HG02678 (cell line): ENCODE results near the gene BAZ1A.

ENCODE experiments used
- ATAC-seq: cut with Tn5 transposase; IDR thresholded peaks from one replicate; pipeline ENCODE4 v1.9.1; 2021; ENCODE audit warnings: mild to moderate bottlenecking, moderate library complexity; ENCODE audit not compliant: unreplicated experiment

The BAZ1A gene, protein sequence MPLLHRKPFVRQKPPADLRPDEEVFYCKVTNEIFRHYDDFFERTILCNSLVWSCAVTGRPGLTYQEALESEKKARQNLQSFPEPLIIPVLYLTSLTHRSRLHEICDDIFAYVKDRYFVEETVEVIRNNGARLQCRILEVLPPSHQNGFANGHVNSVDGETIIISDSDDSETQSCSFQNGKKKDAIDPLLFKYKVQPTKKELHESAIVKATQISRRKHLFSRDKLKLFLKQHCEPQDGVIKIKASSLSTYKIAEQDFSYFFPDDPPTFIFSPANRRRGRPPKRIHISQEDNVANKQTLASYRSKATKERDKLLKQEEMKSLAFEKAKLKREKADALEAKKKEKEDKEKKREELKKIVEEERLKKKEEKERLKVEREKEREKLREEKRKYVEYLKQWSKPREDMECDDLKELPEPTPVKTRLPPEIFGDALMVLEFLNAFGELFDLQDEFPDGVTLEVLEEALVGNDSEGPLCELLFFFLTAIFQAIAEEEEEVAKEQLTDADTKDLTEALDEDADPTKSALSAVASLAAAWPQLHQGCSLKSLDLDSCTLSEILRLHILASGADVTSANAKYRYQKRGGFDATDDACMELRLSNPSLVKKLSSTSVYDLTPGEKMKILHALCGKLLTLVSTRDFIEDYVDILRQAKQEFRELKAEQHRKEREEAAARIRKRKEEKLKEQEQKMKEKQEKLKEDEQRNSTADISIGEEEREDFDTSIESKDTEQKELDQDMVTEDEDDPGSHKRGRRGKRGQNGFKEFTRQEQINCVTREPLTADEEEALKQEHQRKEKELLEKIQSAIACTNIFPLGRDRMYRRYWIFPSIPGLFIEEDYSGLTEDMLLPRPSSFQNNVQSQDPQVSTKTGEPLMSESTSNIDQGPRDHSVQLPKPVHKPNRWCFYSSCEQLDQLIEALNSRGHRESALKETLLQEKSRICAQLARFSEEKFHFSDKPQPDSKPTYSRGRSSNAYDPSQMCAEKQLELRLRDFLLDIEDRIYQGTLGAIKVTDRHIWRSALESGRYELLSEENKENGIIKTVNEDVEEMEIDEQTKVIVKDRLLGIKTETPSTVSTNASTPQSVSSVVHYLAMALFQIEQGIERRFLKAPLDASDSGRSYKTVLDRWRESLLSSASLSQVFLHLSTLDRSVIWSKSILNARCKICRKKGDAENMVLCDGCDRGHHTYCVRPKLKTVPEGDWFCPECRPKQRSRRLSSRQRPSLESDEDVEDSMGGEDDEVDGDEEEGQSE (N-terminal part only)

GRCh38 chr14:34875031-34875922 lies at the start of gene BAZ1A:
Gene BAZ1A (minus strand): TSS chr14:34875360. CDS start chr14:34874604, 756 bp downstream.
- peak; percentile 32 for ATAC-seq

GRCh38 chr14:34920339-34920738 lies 45.2 kb upstream of the BAZ1A start:
- no peak for ATAC-seq

DNA sequence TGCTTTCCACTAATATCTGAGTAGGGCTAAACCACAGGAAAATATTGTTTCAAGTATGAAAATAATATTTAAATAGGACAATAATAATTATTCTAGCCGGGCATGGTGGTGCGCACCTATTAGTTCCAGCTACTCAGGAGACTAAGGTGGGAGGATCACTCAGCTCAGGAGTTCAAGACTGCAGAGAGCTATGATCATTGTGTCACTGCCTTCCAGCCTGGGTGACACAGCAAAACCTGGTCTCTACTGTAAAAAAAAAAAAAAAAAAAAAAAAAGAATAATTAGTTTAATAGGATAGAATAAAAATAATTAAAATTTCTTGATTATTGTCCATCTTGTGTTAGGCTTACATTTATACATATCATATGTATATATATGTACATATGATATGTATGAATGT lies 38.5 kb upstream of the BAZ1A start:
- ATAC-seq, result no peak

DNA sequence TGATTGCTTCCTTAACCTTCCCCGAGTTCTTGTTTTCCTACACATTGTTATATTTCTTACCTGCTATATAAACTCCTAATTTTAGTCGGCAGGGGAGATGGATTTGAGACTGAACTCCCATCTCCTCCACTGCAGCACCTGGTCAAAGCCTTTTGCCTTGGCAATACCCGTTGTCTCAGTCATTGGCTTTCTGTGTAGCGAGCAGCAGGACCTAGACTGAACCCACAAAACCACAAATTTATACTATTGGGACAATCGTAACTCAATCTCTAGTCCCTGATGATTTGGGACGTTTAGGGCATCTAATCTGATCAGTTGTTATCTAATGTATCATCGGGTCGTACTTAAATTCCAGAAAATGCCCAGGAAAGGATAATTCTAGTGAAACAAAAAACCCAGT lies 37.8 kb upstream of the BAZ1A start:
- ATAC-seq, result no peak

DNA sequence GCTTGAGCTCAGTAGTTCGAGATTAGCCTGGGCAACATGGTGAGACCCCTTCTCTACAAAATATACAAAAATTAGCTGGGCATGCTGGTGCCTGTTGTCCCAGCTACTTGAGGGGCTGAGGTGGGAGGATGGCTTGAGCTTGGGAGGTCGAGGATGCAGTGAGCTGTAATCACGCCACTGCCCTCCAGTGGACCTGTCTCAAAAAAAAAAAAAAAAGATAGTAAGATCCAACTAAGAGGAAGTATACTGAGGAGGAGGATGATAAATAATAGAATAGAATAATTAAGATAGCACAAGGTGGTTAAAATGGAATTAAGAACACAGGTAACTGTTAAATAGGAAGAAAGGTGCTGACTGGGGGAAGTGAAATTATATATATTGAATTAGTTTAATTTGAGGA lies 37.0 kb upstream of the BAZ1A start:
- ATAC-seq, result no peak

DNA sequence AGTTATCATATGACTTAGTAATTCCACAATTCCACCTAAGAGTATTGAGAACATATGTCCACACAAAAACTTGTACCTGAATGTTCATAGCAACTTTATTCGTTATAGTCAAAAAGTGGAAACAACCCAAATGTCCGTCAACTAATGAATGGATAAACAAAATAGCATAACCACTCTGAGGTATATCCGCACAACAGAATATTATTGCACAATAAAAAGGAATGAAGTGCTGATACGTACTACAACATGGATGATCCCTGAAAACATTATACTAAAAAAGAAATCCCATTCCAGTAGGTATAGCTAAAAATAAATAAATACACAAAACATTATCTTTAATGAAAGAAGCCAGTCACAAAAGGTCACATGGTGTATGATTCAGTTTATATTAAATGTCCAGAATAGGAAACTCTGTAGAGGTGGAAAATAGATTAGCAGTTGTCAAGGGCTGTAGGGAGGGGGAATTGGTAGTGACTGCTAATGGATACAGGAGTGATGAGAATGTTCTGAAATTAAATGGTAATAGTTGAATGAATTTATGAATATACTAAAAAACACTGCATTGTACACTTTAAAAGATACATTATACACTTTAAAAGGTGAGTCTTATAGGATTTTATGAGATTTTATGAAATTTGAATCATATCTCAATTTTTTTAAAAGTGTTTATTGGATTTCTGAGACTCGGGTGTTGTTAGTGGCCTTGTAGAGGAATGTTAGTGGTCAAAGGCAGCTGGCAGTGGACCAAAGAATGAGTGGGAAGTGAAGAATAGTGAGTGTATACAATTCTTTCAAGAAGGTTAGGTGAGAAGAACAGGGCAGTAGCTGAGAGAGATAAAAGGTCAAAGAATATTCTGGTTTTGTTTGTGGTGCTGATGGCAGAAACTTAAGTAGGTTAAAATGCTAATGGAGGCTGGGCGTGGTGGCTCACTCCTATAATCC lies 36.3 kb upstream of the BAZ1A start:
- ATAC-seq, result no peak

DNA sequence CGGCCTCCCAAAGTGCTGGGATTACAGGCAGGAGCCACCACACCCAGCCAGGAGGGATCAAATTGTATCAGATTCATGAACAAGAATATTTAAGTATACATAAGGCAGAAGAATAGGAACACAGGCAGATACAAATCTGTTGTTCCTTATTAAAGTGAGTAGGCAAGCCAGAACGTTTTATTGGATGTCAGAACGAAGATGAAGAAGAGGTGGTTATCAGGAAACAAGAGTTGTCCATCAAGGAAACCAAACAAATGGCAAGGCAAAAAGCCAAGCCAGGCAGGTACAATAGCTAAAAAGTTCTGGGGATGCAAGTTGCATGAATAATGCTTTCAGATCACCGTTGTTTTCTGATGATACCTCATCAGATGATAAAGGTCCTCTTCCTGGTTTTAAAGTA lies 31.1 kb upstream of the BAZ1A start:
- no peak for ATAC-seq

DNA sequence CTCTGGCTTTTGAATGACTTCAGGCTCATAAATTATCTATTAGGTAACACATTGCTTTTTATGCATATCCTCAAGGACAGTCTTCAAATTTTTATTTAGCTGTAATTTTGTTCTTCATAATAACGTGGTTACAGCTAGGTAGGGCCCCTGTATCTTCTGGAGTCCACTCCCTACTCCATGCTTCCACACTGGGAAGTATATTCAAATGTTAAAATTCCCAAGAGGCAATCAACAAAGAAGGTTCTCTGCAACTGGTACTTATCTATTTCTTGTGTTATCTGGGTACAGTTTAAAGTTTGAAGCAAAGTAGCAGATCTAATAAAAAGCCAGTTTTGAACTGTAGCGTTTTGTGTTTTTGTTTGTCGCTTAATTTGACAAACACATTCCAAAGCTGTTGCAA lies 20.1 kb upstream of the BAZ1A start:
- ATAC-seq, result no peak

DNA sequence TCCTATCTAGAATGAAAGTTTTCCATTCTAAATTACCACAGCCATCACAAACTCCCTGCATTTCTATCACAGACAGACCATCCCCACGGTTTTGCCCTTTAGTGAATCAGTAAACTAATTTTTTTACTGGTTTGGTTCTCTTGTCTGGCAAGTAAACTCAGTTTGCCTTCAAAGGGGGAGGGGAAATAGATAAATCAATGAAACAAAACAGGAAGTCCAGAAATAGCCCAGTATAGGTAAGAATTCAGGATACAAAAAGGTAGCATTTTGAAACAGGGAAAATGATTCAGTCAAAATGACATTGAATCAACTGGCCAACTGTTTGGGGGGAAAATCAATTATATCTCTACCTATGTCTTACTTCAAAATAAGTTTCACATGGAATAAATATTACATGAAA lies 15.8 kb upstream of the BAZ1A start:
- no peak for ATAC-seq

GRCh38 chr14:34888186-34888585 lies 13.0 kb upstream of the BAZ1A start:
- ATAC-seq, result no peak

- ATAC-seq, result no peak
Observed at GRCh38 chr14:34883954-34884353, 8.8 kb upstream of the BAZ1A start.

GRCh38 chr14:34874386-34875030 lies 652 bp downstream of the BAZ1A start:
- peak; percentile 25 for ATAC-seq

- peak; percentile 61 for ATAC-seq
Observed at GRCh38 chr14:34873589-34874385, 1.4 kb downstream of the BAZ1A start.

DNA sequence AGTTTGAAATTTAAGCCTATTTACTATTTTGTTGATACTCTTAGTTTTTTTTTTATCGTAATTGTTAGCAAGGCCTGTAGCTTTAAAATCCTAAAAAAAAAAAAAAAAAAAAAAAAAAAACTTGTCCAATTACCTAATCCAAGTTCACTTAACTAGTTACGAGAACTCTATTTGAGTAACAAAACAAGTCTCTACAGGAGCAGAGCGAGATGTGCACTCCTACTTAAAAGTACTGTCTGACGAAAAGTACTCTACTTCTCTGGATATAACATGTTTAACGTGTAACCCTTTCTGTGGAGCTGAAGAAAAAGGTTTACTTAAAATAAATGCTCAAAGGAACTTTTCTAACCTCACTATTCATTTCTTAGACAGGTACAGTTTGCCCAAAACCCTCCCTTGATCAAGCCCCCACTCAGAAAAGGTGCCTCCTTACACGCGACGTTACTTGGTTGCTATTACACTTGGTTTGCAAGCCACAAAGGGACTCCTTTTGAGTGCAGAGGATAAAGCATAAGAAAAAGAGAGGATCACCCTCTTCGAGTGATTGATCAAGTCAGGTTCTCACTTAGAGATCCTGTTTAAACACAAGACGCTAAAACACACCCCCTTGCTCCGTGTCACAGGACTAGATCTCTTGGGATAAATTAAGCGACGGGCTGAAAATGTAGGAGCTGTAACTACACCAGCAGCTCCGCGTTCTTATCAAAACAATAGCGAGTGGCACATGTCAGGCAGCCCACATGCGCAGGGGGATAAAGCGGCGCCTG lies 2.2 kb downstream of the BAZ1A start:
- peak; percentile 3 for ATAC-seq

DNA sequence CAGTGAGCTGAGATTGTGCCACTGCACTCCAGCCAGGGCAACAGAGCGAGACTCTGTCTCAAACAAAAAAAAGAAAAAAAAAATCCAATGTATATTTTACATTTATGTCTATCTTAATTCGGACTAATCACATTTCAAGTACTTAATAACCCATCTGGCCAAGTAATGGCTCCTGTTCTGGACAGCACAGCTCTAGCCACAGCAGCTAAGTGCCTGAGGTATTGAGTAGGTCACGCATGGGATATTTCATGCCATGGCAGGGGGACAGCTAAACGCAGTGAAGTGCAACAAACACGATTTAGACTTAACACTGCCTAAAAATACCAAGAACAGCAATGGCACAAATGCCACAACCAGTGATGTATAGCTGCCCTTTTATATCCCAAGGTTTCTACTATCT lies 8.0 kb downstream of the BAZ1A start:
- ATAC-seq, result no peak

DNA sequence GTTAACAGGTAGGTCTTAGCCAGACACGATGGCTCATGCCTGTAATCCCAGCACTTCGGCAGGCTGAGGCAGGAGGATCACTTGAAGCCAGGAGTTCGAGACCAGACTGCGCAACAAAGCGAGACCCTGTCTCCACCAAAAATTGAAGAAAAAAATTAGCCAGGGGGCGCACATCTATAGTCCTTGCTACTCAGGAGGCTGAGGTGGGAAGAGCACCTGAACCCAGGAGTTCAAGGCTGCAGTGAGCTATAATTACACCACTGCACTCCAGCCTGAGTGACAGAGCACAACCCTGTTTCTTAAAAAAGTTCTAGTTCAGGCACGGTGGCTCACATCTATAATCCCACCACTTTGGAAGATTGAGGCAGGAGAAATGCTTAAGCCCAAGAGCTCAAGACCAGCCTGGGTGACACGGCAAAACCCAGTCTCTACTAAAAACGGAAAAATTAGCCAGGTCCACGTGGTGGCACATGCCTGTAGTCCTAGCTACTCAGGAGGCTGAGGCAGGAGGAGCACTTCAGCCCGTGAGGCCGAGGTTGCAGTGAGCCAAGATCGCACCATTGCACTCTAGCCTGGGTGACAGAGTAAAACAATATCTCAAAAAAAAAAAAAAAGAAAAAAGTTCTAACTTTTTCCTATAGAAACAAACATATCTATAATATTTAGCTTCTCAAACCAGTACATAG lies 9.1 kb downstream of the BAZ1A start:
- no peak for ATAC-seq

GRCh38 chr14:34863844-34864243 lies 11.3 kb downstream of the BAZ1A start:
- ATAC-seq, result no peak
